ENCODE results near the gene FGD2.
A peak's percentile ranks its signal among the peaks of the same experiment; 100 is the strongest.
"Not testable (repeated sequence)": the region's sequence is repeated elsewhere in the genome, so short reads cannot be mapped to it uniquely, and the experiment has no call there.

The FGD2 gene

GRCh38 chr6:37020812-37021211, 15.4 kb downstream of the FGD2 start:
- DNase-seq: no peak

- no peak for DNase-seq
Observed at GRCh38 chr6:37021356-37022129, 16.1 kb downstream of the FGD2 start.

- DNase-seq: no peak
Observed at GRCh38 chr6:37022135-37022863, 16.8 kb downstream of the FGD2 start.

GRCh38 chr6:37024656-37025337, 19.3 kb downstream of the FGD2 start:
- DNase-seq: no peak

- no peak for DNase-seq
Observed at GRCh38 chr6:37025621-37026466, 20.4 kb downstream of the FGD2 start.

GRCh38 chr6:37027036-37027720, 21.7 kb downstream of the FGD2 start:
- no peak for DNase-seq

- no peak for DNase-seq
Observed at GRCh38 chr6:37027811-37028469, 22.5 kb downstream of the FGD2 start.

- peak; percentile 6 for DNase-seq
Observed at GRCh38 chr6:37029249-37029971, 24.0 kb downstream of the FGD2 start.

GRCh38 chr6:37030599-37030998, 25.1 kb downstream of the FGD2 start:
- DNase-seq: no peak

GRCh38 chr6:37032239-37032638, 26.8 kb downstream of the FGD2 start:
- no peak for DNase-seq

GRCh38 chr6:37033255-37033654, 27.8 kb downstream of the FGD2 start:
- no peak for DNase-seq

- no peak for DNase-seq
Observed at GRCh38 chr6:37033819-37034795, 28.7 kb downstream of the FGD2 start.

- DNase-seq: no peak
Observed at GRCh38 chr6:37036146-37036545, 30.7 kb downstream of the FGD2 start.

GRCh38 chr6:37038292-37039198, 33.1 kb downstream of the FGD2 start:
- peak; percentile 38 for DNase-seq

GRCh38 chr6:37039958-37040357, 34.5 kb downstream of the FGD2 start:
- no peak for DNase-seq

GRCh38 chr6:37041521-37041920, 36.1 kb downstream of the FGD2 start:
- DNase-seq: no peak

GRCh38 chr6:37042150-37042549, 36.7 kb downstream of the FGD2 start:
- peak; percentile 31 for DNase-seq

- not testable (repeated sequence) for DNase-seq
Observed at GRCh38 chr6:37043091-37043490, 37.6 kb downstream of the FGD2 start.

GRCh38 chr6:37047346-37047688, 41.9 kb downstream of the FGD2 start:
- DNase-seq: no peak

All from NCI-H1092 (cell line).